Endothelial cell of umbilical vein (primary cell): ENCODE data around the gene NDRG2.

Experiments used
- EZH2 ChIP-seq: IDR thresholded peaks from 2 replicates; pipeline ENCODE4 v1.6.1; 2012; ENCODE audit warnings: borderline replicate concordance, low read depth, mild to moderate bottlenecking, moderate library complexity, low read length, inconsistent platforms; ENCODE audit not compliant: severe bottlenecking
- GATA2 ChIP-seq: IDR thresholded peaks from 2 replicates; pipeline ENCODE4 v1.7.0; 2011; ENCODE audit warnings: low read depth, mild to moderate bottlenecking, moderate library complexity, mixed read lengths, low read length; ENCODE audit not compliant: insufficient read length, insufficient read depth
- POLR2A ChIP-seq: IDR thresholded peaks from 2 replicates; pipeline ENCODE4 v1.6.1; 2012; ENCODE audit warnings: low read depth, mild to moderate bottlenecking, control low read depth, low read length
- POLR2AphosphoS5 ChIP-seq: IDR thresholded peaks from 2 replicates; pipeline ENCODE4 v1.6.1; 2012; ENCODE audit warnings: low read depth, mild to moderate bottlenecking, control low read depth, low read length, moderate library complexity; ENCODE audit not compliant: insufficient read depth
- TF ChIP-seq, protein P1 (sequence below), 2 donors: IDR thresholded peaks; 1 replicate in 1 of 2; 2 replicates in 1 of 2; pipeline ENCODE4 v1.5.1; 2011; ENCODE audit warnings: low read length in 2 of 2, mild to moderate bottlenecking in 2 of 2, moderate library complexity in 2 of 2, control low read depth in 1 of 2, inconsistent platforms in 1 of 2, low read depth in 1 of 2; ENCODE audit not compliant: insufficient read depth in 1 of 2; ENCODE audit errors: extremely low read depth in 1 of 2

DNA sequence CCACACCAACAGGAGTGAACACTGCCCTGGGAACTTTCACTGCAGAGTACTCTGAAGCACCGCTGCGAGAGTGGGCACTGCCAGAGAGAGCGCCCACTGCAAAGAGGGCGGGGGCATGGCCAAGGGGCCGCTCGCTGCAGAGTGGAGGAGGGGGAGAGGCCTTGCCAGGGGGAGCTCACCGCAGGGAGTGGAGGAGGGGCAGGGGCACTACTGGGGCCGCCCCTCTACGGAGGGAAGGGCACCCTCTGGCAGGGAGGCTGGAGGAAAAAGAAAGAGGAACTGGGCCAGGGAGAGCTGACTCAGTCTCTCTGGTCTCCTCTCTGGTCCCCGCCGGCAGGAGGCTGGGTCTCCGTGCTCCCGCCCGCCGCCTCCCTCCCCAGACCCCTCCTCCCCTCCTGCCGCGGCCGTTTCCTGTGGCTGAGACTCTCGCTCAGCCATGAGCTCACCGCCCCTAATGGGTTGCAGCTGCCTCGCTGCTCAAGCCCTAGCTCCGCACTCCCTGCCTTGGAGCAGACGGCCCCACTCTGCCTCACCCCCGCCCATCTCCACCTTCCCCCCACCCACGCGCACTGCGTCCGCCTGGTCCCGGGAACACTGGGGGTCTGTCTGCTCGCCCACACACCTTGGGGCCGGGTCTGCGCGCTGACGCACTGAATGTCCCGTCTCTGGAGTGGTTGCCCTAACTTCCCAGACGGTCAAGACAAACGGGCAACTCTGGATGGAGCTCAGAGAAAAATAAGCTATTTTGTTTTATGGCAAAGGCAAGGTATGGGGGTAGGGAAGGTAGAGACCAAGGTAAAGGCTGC is 46.6 kb upstream of the NDRG2 start:
- TF ChIP-seq EZH2 (no peak), POLR2A (no peak), GATA2 (no peak), POLR2AphosphoS5 (peak; percentile 35)
- TF ChIP-seq, protein P1, sequence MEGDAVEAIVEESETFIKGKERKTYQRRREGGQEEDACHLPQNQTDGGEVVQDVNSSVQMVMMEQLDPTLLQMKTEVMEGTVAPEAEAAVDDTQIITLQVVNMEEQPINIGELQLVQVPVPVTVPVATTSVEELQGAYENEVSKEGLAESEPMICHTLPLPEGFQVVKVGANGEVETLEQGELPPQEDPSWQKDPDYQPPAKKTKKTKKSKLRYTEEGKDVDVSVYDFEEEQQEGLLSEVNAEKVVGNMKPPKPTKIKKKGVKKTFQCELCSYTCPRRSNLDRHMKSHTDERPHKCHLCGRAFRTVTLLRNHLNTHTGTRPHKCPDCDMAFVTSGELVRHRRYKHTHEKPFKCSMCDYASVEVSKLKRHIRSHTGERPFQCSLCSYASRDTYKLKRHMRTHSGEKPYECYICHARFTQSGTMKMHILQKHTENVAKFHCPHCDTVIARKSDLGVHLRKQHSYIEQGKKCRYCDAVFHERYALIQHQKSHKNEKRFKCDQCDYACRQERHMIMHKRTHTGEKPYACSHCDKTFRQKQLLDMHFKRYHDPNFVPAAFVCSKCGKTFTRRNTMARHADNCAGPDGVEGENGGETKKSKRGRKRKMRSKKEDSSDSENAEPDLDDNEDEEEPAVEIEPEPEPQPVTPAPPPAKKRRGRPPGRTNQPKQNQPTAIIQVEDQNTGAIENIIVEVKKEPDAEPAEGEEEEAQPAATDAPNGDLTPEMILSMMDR (IDR thresholded peaks at IDR 0.05; ENCODE audit: extremely low read depth in 1 of 2, insufficient read depth in 1 of 2, low read depth in 1 of 2, low read length in 2 of 2) = no peak
